ENCODE data around the gene NPLOC4.

The NPLOC4 gene

GRCh38 chr17:81683584-81684441, 46.9 kb upstream of the NPLOC4 start, which contains the start of the genes ARL16 and HGS (continued):
- TF ChIP-seq ZNF266 (tag by site-specific recombination; IDR thresholded peaks at IDR 0.05; ENCODE audit: low read depth) = no peak

DNA sequence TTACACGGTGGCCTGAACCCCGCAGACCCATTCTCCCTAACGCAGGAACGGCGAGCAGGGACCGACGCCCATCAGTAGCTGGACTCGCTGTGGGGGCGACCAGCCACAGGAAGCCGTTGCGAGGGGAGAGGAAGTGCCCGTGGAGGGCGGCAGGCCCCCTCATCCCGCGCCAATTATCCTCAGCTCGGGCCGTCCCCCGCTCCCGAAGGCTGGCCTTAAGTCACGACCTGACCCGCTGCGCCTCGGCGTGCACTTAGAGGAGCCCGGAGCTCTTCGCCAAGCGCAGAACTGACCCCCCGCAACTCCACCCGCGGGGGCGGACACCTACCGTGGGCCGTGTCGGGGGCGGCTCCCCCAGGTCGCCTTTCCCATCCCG, 46.3 kb upstream of the NPLOC4 start:
- ChIA-PET POLR2A (interaction anchor here (0.5 to 6.6 kb wide), 32 partner anchors 8 to 354 kb away, joined by 3 to 109 read pairs (median 4); partner anchors contain the start of genes ACTG1, CCDC137, DCXR and FAAP100), CTCF (interaction anchor here (0.6 to 2.2 kb wide), 7 partner anchors 8 to 263 kb away, joined by 3 to 9 read pairs (median 5); no protein-coding TSS in a partner anchor)
- H3K4me1 ChIP-seq (ENCODE audit: control insufficient read depth, insufficient read depth, low read length) = peaks cover 4% of the 10 kb centered on the region
- peaks cover 6 to 49% of the 10 kb centered on the region in 2 experiments; a peak in 2 of 3 replicates for H3K36me3 ChIP-seq (ENCODE audit: control insufficient read depth in 2 of 2, insufficient read depth in 1 of 2, low read length in 2 of 2)
- H3K4me3 ChIP-seq (ENCODE audit: low read depth, low read length) = peak overlapping the region; percentile 92
- no peaks in the 10 kb centered on the region for H3K9me3 ChIP-seq (ENCODE audit: control insufficient read depth, insufficient read depth, low read depth, low read length)
- H3K27ac ChIP-seq (ENCODE audit: extremely low read depth, low read depth, low read length) = peak overlapping the region; percentile 82
- TF ChIP-seq ZNF324 (tag by site-specific recombination; IDR thresholded peaks at IDR 0.05) = 0 out of 2 replicates have a peak, but pooled peaks have one; percentile 20
- TF ChIP-seq ZNF747 (tag by site-specific recombination; IDR thresholded peaks at IDR 0.05) = no peak
- TF ChIP-seq ZNF530 (tag by site-specific recombination; IDR thresholded peaks at IDR 0.05; ENCODE audit: low read depth) = no peak
- TF ChIP-seq ZFHX2 (tag by site-specific recombination; conservative IDR thresholded peaks at IDR 0.05) = peak; percentile 93
- TF ChIP-seq HIC1 (tag by site-specific recombination; IDR thresholded peaks at IDR 0.05) = peak; percentile 51; the same call in 1 of the 2 replicates
- TF ChIP-seq ZNF792 (tag by site-specific recombination; IDR thresholded peaks at IDR 0.05) = no peak
- TF ChIP-seq ZNF660 (tag by site-specific recombination; IDR thresholded peaks at IDR 0.05) = no peak
- no peak for TF ChIP-seq KLF8 (tag by site-specific recombination; IDR thresholded peaks at IDR 0.05)
- TF ChIP-seq, protein P1, sequence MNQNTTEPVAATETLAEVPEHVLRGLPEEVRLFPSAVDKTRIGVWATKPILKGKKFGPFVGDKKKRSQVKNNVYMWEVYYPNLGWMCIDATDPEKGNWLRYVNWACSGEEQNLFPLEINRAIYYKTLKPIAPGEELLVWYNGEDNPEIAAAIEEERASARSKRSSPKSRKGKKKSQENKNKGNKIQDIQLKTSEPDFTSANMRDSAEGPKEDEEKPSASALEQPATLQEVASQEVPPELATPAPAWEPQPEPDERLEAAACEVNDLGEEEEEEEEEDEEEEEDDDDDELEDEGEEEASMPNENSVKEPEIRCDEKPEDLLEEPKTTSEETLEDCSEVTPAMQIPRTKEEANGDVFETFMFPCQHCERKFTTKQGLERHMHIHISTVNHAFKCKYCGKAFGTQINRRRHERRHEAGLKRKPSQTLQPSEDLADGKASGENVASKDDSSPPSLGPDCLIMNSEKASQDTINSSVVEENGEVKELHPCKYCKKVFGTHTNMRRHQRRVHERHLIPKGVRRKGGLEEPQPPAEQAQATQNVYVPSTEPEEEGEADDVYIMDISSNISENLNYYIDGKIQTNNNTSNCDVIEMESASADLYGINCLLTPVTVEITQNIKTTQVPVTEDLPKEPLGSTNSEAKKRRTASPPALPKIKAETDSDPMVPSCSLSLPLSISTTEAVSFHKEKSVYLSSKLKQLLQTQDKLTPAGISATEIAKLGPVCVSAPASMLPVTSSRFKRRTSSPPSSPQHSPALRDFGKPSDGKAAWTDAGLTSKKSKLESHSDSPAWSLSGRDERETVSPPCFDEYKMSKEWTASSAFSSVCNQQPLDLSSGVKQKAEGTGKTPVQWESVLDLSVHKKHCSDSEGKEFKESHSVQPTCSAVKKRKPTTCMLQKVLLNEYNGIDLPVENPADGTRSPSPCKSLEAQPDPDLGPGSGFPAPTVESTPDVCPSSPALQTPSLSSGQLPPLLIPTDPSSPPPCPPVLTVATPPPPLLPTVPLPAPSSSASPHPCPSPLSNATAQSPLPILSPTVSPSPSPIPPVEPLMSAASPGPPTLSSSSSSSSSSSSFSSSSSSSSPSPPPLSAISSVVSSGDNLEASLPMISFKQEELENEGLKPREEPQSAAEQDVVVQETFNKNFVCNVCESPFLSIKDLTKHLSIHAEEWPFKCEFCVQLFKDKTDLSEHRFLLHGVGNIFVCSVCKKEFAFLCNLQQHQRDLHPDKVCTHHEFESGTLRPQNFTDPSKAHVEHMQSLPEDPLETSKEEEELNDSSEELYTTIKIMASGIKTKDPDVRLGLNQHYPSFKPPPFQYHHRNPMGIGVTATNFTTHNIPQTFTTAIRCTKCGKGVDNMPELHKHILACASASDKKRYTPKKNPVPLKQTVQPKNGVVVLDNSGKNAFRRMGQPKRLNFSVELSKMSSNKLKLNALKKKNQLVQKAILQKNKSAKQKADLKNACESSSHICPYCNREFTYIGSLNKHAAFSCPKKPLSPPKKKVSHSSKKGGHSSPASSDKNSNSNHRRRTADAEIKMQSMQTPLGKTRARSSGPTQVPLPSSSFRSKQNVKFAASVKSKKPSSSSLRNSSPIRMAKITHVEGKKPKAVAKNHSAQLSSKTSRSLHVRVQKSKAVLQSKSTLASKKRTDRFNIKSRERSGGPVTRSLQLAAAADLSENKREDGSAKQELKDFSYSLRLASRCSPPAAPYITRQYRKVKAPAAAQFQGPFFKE (tag by site-specific recombination; IDR thresholded peaks at IDR 0.05; ENCODE audit: borderline replicate concordance) = 0 out of 2 replicates have a peak, but pooled peaks have one; percentile 62
- TF ChIP-seq ZNF132 (tag by site-specific recombination; IDR thresholded peaks at IDR 0.05; ENCODE audit: borderline replicate concordance) = no peak
- no peak for TF ChIP-seq ZBTB49 (tag by site-specific recombination; IDR thresholded peaks at IDR 0.05; ENCODE audit: low read depth)
- peak; percentile 91 for TF ChIP-seq GLIS1 (tag by site-specific recombination; IDR thresholded peaks at IDR 0.05)
- no peak for TF ChIP-seq ZNF514 (tag by site-specific recombination; IDR thresholded peaks at IDR 0.05)
- peak; percentile 20; the same call in 1 of the 2 replicates for TF ChIP-seq ZNF146 (tag by site-specific recombination; IDR thresholded peaks at IDR 0.05)
- TF ChIP-seq ZNF416 (tag by site-specific recombination; IDR thresholded peaks at IDR 0.05) = no peak
- TF ChIP-seq PRDM4 (tag by site-specific recombination; IDR thresholded peaks at IDR 0.05) = peak; percentile 43; the same call in 1 of the 2 replicates
- TF ChIP-seq ZNF600 (tag by site-specific recombination; IDR thresholded peaks at IDR 0.05) = 0 out of 2 replicates have a peak, but pooled peaks have one; percentile 22
- peak; percentile 94 for TF ChIP-seq ZIC2 (tag by site-specific recombination; IDR thresholded peaks at IDR 0.05)
- no peak for TF ChIP-seq ZNF221 (tag by site-specific recombination; IDR thresholded peaks at IDR 0.05; ENCODE audit: borderline replicate concordance)
- no peak for TF ChIP-seq ZFP37 (tag by site-specific recombination; IDR thresholded peaks at IDR 0.05)

Data from HEK293 (cell line).